ENCODE measurements around the gene MEN1. TPM values are rescaled to one million over a fixed set of nuclear protein-coding genes. Genes with fewer than 3 reads are reported as not detected.

The MEN1 gene
- total and polyA plus RNA-seq, 9 of the 15 experiments (the other 6 are each of a cell fraction or from before 2014, with no cell fraction given), result 3.4 to 57.2 (median 19.3) TPM

DNA sequence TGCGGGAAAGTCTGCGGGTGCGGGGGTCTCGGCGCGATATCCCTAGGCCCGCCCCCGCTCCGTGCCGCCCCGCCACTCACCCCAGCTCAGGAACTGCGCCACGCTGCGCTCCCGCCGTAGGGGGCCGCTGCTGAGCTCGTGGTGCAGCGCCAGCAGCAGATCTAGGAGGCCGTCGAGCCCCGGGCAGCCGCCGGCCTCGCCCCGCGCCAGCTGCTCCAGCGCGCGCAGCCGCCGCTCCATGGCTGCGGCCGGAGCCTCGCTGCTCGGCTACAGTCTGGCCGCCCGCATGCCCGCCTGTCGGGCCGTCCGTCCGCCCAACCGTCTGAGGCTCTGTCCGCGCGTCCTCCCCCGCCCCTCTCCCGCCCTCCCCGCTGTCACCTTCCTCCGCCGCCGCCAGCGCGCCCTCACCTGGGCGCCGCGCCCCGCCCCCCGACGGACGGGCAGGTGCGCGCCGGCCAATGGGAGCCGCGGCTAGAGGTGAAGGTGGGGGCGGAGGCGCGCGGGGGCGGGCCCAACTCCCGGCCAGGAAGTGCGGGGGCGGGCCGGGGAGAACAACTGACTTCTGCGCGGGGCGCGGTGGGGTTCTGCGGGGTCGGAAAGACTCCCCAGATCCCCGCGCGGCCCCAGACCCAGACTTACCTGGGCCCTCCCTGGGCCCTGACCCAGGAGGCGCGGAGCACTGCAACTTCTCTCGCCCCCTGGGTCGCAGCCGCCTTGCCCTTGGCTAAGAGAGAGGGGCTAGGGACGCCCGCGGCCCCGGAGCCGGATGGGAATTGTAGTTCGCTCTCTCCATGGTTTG lies 34.2 kb upstream of the MEN1 start, which contains the start of gene CDC42BPG (continued):
- TF ChIP-seq, protein P1, sequence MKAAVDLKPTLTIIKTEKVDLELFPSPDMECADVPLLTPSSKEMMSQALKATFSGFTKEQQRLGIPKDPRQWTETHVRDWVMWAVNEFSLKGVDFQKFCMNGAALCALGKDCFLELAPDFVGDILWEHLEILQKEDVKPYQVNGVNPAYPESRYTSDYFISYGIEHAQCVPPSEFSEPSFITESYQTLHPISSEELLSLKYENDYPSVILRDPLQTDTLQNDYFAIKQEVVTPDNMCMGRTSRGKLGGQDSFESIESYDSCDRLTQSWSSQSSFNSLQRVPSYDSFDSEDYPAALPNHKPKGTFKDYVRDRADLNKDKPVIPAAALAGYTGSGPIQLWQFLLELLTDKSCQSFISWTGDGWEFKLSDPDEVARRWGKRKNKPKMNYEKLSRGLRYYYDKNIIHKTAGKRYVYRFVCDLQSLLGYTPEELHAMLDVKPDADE (conservative IDR thresholded peaks at IDR 0.05; ENCODE audit: control insufficient read depth, low read depth, low read length), result peak; percentile 82
- TF ChIP-seq, protein P2, sequence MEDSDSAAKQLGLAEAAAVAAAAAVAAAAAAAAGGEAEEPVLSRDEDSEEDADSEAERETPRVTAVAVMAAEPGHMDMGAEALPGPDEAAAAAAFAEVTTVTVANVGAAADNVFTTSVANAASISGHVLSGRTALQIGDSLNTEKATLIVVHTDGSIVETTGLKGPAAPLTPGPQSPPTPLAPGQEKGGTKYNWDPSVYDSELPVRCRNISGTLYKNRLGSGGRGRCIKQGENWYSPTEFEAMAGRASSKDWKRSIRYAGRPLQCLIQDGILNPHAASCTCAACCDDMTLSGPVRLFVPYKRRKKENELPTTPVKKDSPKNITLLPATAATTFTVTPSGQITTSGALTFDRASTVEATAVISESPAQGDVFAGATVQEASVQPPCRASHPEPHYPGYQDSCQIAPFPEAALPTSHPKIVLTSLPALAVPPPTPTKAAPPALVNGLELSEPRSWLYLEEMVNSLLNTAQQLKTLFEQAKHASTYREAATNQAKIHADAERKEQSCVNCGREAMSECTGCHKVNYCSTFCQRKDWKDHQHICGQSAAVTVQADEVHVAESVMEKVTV (CRISPR knock-in tag; IDR thresholded peaks at IDR 0.05), result no peak
- TF ChIP-seq WHSC1 (IDR thresholded peaks at IDR 0.05; ENCODE audit: low read length) (no peak), SP2 (IDR thresholded peaks at IDR 0.05; ENCODE audit: extremely low read depth, low read depth, low read length, poor library complexity, severe bottlenecking) (no peak), NFIX (CRISPR knock-in tag; IDR thresholded peaks at IDR 0.05; ENCODE audit: low read depth) (no peak), C11orf30 (IDR thresholded peaks at IDR 0.05; ENCODE audit: low read depth) (no peak), PML (IDR thresholded peaks at IDR 0.05; ENCODE audit: low read length) (peak; percentile 4; the same call in 1 of the 2 replicates), NCOA6 (IDR thresholded peaks at IDR 0.05) (no peak; the same call in 1 of the 2 replicates), CTBP1 (IDR thresholded peaks at IDR 0.05; ENCODE audit: borderline replicate concordance) (peak; percentile 77; the same call in 1 of the 2 replicates), RERE (CRISPR knock-in tag; IDR thresholded peaks at IDR 0.05; ENCODE audit: borderline replicate concordance) (no peak), FOXM1 (IDR thresholded peaks at IDR 0.05; ENCODE audit: low read depth) (no peak), FOXM1 (CRISPR knock-in tag; IDR thresholded peaks at IDR 0.05; ENCODE audit: low read depth) (no peak), XRCC4 (IDR thresholded peaks at IDR 0.05; ENCODE audit: extremely low read depth, insufficient read depth, insufficient read length) (no peak), ZNF316 (IDR thresholded peaks at IDR 0.05) (no peak), EHMT2 (IDR thresholded peaks at IDR 0.05) (no peak), U2AF1 (optimal IDR thresholded peaks at IDR 0.05; ENCODE audit: low read depth, low read length) (no peak), SMAD4 (CRISPR knock-in tag; conservative IDR thresholded peaks at IDR 0.05) (peak; percentile 50)
- TF ChIP-seq, protein P3, sequence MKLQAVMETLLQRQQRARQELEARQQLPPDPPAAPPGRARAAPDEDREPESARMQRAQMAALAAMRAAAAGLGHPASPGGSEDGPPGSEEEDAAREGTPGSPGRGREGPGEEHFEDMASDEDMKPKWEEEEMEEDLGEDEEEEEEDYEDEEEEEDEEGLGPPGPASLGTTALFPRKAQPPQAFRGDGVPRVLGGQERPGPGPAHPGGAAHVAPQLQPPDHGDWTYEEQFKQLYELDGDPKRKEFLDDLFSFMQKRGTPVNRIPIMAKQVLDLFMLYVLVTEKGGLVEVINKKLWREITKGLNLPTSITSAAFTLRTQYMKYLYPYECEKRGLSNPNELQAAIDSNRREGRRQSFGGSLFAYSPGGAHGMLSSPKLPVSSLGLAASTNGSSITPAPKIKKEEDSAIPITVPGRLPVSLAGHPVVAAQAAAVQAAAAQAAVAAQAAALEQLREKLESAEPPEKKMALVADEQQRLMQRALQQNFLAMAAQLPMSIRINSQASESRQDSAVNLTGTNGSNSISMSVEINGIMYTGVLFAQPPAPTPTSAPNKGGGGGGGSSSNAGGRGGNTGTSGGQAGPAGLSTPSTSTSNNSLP (IDR thresholded peaks at IDR 0.05; ENCODE audit: borderline replicate concordance, low read depth, low read length), result no peak
